ENCODE measurements around the gene TERT.

The TERT gene

GRCh38 chr5:1243487-1244130 lies 51.3 kb downstream of the TERT start:
- Histone ChIP-seq H3K27me3 (ENCODE audit: control insufficient read depth in 3 of 3, insufficient read depth in 3 of 3, low read depth in 1 of 3, low read length in 3 of 3) (peaks cover 0 to 27% (median 0%) of the 10 kb centered on the region in 3 experiments), H3K79me1 (ENCODE audit: low read depth, low read length) (peaks cover 4% of the 10 kb centered on the region), H2BK5ac (ENCODE audit: low read length) (peak overlapping the region; percentile 39), H3K23ac (ENCODE audit: low read depth, low read length, poor library complexity) (peak overlapping the region; percentile 93), H3K36me3 (replicated peaks in 1 of 2; ENCODE audit: control insufficient read depth in 2 of 2, insufficient read depth in 2 of 2, low read length in 2 of 2) (no peaks in the 10 kb centered on the region), H2AK5ac (ENCODE audit: low read depth, low read length) (no peak overlapping the region), H3K4me2 (ENCODE audit: insufficient read depth, low read length, poor library complexity, severe bottlenecking) (no peak overlapping the region), H3K18ac (ENCODE audit: low read length) (peak overlapping the region; percentile 38), H2BK12ac (ENCODE audit: low read length) (peak overlapping the region; percentile 22), H3K4ac (ENCODE audit: low read length) (no peak overlapping the region), H3K4me3 (ENCODE audit: low read length in 2 of 2) (no peak overlapping the region), H4K91ac (ENCODE audit: low read depth, low read length, poor library complexity) (no peak overlapping the region), H3K27ac (replicated peaks; ENCODE audit: low read length) (no peak overlapping the region), H4K8ac (ENCODE audit: low read depth, low read length) (no peak overlapping the region), H2AFZ (ENCODE audit: low read length) (peak overlapping the region; percentile 35), H3K9me3 (replicated peaks in 1 of 2; ENCODE audit: control insufficient read depth in 2 of 2, insufficient read depth in 1 of 2, low read depth in 1 of 2, low read length in 2 of 2) (peaks cover 0 to 2% of the 10 kb centered on the region in 2 donors), H3K4me1 (ENCODE audit: control insufficient read depth in 2 of 2, insufficient read depth in 1 of 2, low read depth in 1 of 2, low read length in 2 of 2) (peaks cover 0 to 3% of the 10 kb centered on the region in 2 donors), H3K9ac (ENCODE audit: low read depth, low read length, poor library complexity) (peak overlapping the region; percentile 40), H3K14ac (ENCODE audit: low read length) (peak overlapping the region; percentile 89), H2BK15ac (ENCODE audit: low read length) (peak overlapping the region; percentile 26), H2BK120ac (ENCODE audit: low read depth, low read length) (no peak overlapping the region)
- DNase-seq (ENCODE audit: low spot score), result no peak
- WGBS, 2 donors (ENCODE audit: extremely low coverage in 2 of 2, insufficient read length in 2 of 2, insufficient replicate concordance in 1 of 2), result no CpG with 5 or more reads among the region's 33 CpGs

- peaks cover 0 to 24% (median 0%) of the 10 kb centered on the region in 3 experiments for H3K27me3 ChIP-seq (ENCODE audit: control insufficient read depth in 3 of 3, insufficient read depth in 3 of 3, low read depth in 1 of 3, low read length in 3 of 3)
- H2BK120ac ChIP-seq (ENCODE audit: low read depth, low read length), result no peak overlapping the region
- H3K4me3 ChIP-seq (ENCODE audit: low read length in 2 of 2), result no peak overlapping the region
- H2BK12ac ChIP-seq (ENCODE audit: low read length), result no peak overlapping the region
- peak overlapping the region; percentile 26 for H2BK15ac ChIP-seq (ENCODE audit: low read length)
- peaks cover 0 to 2% of the 10 kb centered on the region in 2 donors for H3K9me3 ChIP-seq (replicated peaks in 1 of 2; ENCODE audit: control insufficient read depth in 2 of 2, insufficient read depth in 1 of 2, low read depth in 1 of 2, low read length in 2 of 2)
- no peak overlapping the region for H2AFZ ChIP-seq (ENCODE audit: low read length)
- no peak overlapping the region for H3K27ac ChIP-seq (replicated peaks; ENCODE audit: low read length)
- peaks cover 0 to 3% of the 10 kb centered on the region in 2 donors for H3K4me1 ChIP-seq (ENCODE audit: control insufficient read depth in 2 of 2, insufficient read depth in 1 of 2, low read depth in 1 of 2, low read length in 2 of 2)
- H3K23ac ChIP-seq (ENCODE audit: low read depth, low read length, poor library complexity), result peak overlapping the region; percentile 93
- no peak overlapping the region for H4K8ac ChIP-seq (ENCODE audit: low read depth, low read length)
- H3K14ac ChIP-seq (ENCODE audit: low read length), result peak overlapping the region; percentile 89
- H2AK5ac ChIP-seq (ENCODE audit: low read depth, low read length), result no peak overlapping the region
- no peak overlapping the region for H4K91ac ChIP-seq (ENCODE audit: low read depth, low read length, poor library complexity)
- H2BK5ac ChIP-seq (ENCODE audit: low read length), result peak overlapping the region; percentile 78
- no CpG with 5 or more reads among the region's 14 CpGs for WGBS, 2 donors (ENCODE audit: extremely low coverage in 2 of 2, insufficient read length in 2 of 2, insufficient replicate concordance in 1 of 2)
- peak overlapping the region; percentile 57 for H3K18ac ChIP-seq (ENCODE audit: low read length)
- H3K4ac ChIP-seq (ENCODE audit: low read length), result no peak overlapping the region
- DNase-seq (ENCODE audit: low spot score), result no peak
- H3K36me3 ChIP-seq (replicated peaks in 1 of 2; ENCODE audit: control insufficient read depth in 2 of 2, insufficient read depth in 2 of 2, low read length in 2 of 2), result no peaks in the 10 kb centered on the region
- H3K4me2 ChIP-seq (ENCODE audit: insufficient read depth, low read length, poor library complexity, severe bottlenecking), result no peak overlapping the region
- H3K9ac ChIP-seq (ENCODE audit: low read depth, low read length, poor library complexity), result peak overlapping the region; percentile 40
- H3K79me1 ChIP-seq (ENCODE audit: low read depth, low read length), result peaks cover 4% of the 10 kb centered on the region
These were observed 52.0 kb downstream of the TERT start for GRCh38 chr5:1242733-1243486.

- no CpG with 5 or more reads among the region's 22 CpGs for WGBS, 2 donors (ENCODE audit: extremely low coverage in 2 of 2, insufficient read length in 2 of 2, insufficient replicate concordance in 1 of 2)
- H2AFZ ChIP-seq (ENCODE audit: low read length), result no peak overlapping the region
- H3K4me2 ChIP-seq (ENCODE audit: insufficient read depth, low read length, poor library complexity, severe bottlenecking), result no peak overlapping the region
- H2BK5ac ChIP-seq (ENCODE audit: low read length), result peak overlapping the region; percentile 19
- H4K8ac ChIP-seq (ENCODE audit: low read depth, low read length), result no peak overlapping the region
- no peak overlapping the region for H2AK5ac ChIP-seq (ENCODE audit: low read depth, low read length)
- H2BK15ac ChIP-seq (ENCODE audit: low read length), result no peak overlapping the region
- H3K14ac ChIP-seq (ENCODE audit: low read length), result peak overlapping the region; percentile 57
- no peak overlapping the region for H2BK12ac ChIP-seq (ENCODE audit: low read length)
- H3K4me3 ChIP-seq (ENCODE audit: low read length in 2 of 2), result no peak overlapping the region
- no peak overlapping the region for H3K4ac ChIP-seq (ENCODE audit: low read length)
- no peak overlapping the region for H3K27ac ChIP-seq (replicated peaks; ENCODE audit: low read length)
- peak overlapping the region; percentile 30 for H3K23ac ChIP-seq (ENCODE audit: low read depth, low read length, poor library complexity)
- H3K36me3 ChIP-seq (replicated peaks in 1 of 2; ENCODE audit: control insufficient read depth in 2 of 2, insufficient read depth in 2 of 2, low read length in 2 of 2), result no peaks in the 10 kb centered on the region
- DNase-seq (ENCODE audit: low spot score), result no peak
- H3K79me1 ChIP-seq (ENCODE audit: low read depth, low read length), result peaks cover 4% of the 10 kb centered on the region
- no peak overlapping the region for H2BK120ac ChIP-seq (ENCODE audit: low read depth, low read length)
- no peak overlapping the region for H3K9ac ChIP-seq (ENCODE audit: low read depth, low read length, poor library complexity)
- H3K9me3 ChIP-seq (replicated peaks in 1 of 2; ENCODE audit: control insufficient read depth in 2 of 2, insufficient read depth in 1 of 2, low read depth in 1 of 2, low read length in 2 of 2), result peaks cover 0 to 3% of the 10 kb centered on the region in 2 donors
- H3K4me1 ChIP-seq (ENCODE audit: control insufficient read depth in 2 of 2, insufficient read depth in 1 of 2, low read depth in 1 of 2, low read length in 2 of 2), result peaks cover 0 to 3% of the 10 kb centered on the region in 2 donors
- no peak overlapping the region for H4K91ac ChIP-seq (ENCODE audit: low read depth, low read length, poor library complexity)
- no peak overlapping the region for H3K18ac ChIP-seq (ENCODE audit: low read length)
- peaks cover 0 to 24% (median 0%) of the 10 kb centered on the region in 3 experiments for H3K27me3 ChIP-seq (ENCODE audit: control insufficient read depth in 3 of 3, insufficient read depth in 3 of 3, low read depth in 1 of 3, low read length in 3 of 3)
These were observed 53.3 kb downstream of the TERT start for GRCh38 chr5:1241509-1242080.
